Nephron progenitor cell (in vitro differentiated cells): ENCODE measurements around the gene SHISA6.

Source experiments
- DNase-seq: peaks from one replicate; pipeline ENCODE4 v3.0.0; 2021
- H3K27ac Mint-ChIP-seq: 2 replicates; pipeline ENCODE4 v1.8.0; 2021; ENCODE audit warnings: mild to moderate bottlenecking, moderate library complexity, mixed read lengths
- H3K27me3 Mint-ChIP-seq: 2 replicates; pipeline ENCODE4 v1.8.0; 2021; ENCODE audit warnings: mild to moderate bottlenecking, low read depth, mixed read lengths; ENCODE audit not compliant: poor library complexity
- H3K36me3 Mint-ChIP-seq: 2 replicates; pipeline ENCODE4 v1.8.0; 2021; ENCODE audit warnings: low read depth, mixed read lengths
- H3K4me1 Mint-ChIP-seq: 2 replicates; pipeline ENCODE4 v1.8.0; 2021; ENCODE audit warnings: mixed read lengths
- H3K4me3 Mint-ChIP-seq: 2 replicates; pipeline ENCODE4 v1.8.0; 2021; ENCODE audit warnings: mild to moderate bottlenecking, moderate library complexity, mixed read lengths
- H3K9me3 Mint-ChIP-seq: 2 replicates; pipeline ENCODE4 v1.8.0; 2021; ENCODE audit warnings: mild to moderate bottlenecking, moderate library complexity, mixed read lengths
- CTCF ChIP-seq: fragments of 200-600 bp; sonication (generic); IDR thresholded peaks from 2 replicates; pipeline ENCODE4 v1.5.0; 2021; ENCODE audit warnings: antibody characterized with exemption

SHISA6 gene

GRCh38 chr17:11514981-11515680, 274.1 kb downstream of the SHISA6 start:
- DNase-seq, result no peak

DNA sequence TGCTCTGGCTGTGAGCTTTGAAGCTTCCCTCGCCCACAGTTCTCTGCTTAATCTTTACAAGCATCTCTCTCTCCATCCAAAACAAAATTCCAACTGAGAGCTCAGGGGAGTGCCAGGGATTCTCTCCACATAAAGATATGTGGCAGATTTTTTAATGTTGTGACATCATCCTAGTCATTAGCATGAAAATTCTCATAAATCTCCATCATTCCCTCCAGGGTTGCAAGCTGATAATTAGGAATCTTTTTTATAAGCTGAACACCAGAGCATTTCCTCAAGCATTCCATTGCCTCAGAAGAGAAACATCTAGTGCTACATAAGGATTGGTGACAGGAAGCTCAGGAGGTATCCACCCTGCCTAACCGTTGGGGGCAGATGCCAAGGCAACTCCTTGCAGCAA, 274.9 kb downstream of the SHISA6 start:
- no peak for DNase-seq
- peaks cover 3% of the 10 kb centered on the region for H3K27me3 Mint-ChIP-seq
- no peak for TF ChIP-seq CTCF
- no peak overlapping the region for H3K27ac Mint-ChIP-seq
- no peaks in the 10 kb centered on the region for H3K9me3 Mint-ChIP-seq
- no peaks in the 10 kb centered on the region for H3K4me1 Mint-ChIP-seq
- no peak overlapping the region for H3K4me3 Mint-ChIP-seq
- no peaks in the 10 kb centered on the region for H3K36me3 Mint-ChIP-seq

More at GRCh38 chr17:11514981-11515680, 274.1 kb downstream of the SHISA6 start:
- Mint-ChIP-seq H3K4me3 (no peak overlapping the region), H3K27ac (no peak overlapping the region), H3K27me3 (peaks cover 3% of the 10 kb centered on the region), H3K4me1 (no peaks in the 10 kb centered on the region), H3K36me3 (no peaks in the 10 kb centered on the region), H3K9me3 (no peaks in the 10 kb centered on the region)
- TF ChIP-seq CTCF, result no peak

GRCh38 chr17:11535231-11535630, 294.2 kb downstream of the SHISA6 start:
- no peak overlapping the region for H3K4me3 Mint-ChIP-seq
- TF ChIP-seq CTCF, result no peak
- no peaks in the 10 kb centered on the region for H3K36me3 Mint-ChIP-seq
- no peak overlapping the region for H3K27ac Mint-ChIP-seq
- H3K9me3 Mint-ChIP-seq, result no peaks in the 10 kb centered on the region
- peaks cover 16% of the 10 kb centered on the region for H3K4me1 Mint-ChIP-seq
- DNase-seq, result no peak
- no peaks in the 10 kb centered on the region for H3K27me3 Mint-ChIP-seq

DNA sequence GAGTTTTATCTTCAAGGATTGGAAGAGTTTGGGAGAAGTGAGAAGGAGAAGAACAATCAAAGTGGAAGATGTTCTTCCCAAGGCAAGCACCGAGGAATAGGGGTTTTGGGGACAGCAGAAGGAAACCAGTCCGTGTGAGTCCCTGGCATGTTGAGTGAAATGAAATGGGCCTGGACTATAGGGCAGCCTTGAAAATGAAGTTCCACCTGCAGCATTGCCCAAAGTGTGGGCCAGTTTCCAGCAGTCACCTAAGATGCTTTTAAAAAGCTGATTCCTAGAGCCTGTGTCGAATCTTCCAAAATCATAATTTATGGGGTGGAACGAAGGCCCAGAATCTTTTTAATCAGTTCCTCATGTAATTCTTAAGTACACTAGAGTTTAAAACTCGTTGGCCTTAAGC, 297.4 kb downstream of the SHISA6 start:
- peaks cover under 1% of the 10 kb centered on the region for H3K4me1 Mint-ChIP-seq
- no peak for DNase-seq
- H3K36me3 Mint-ChIP-seq, result peaks cover 18% of the 10 kb centered on the region
- no peak overlapping the region for H3K4me3 Mint-ChIP-seq
- H3K9me3 Mint-ChIP-seq, result peaks cover 25% of the 10 kb centered on the region
- H3K27ac Mint-ChIP-seq, result no peak overlapping the region
- no peaks in the 10 kb centered on the region for H3K27me3 Mint-ChIP-seq
- TF ChIP-seq CTCF, result no peak

- no peak overlapping the region for H3K4me3 Mint-ChIP-seq
- no peak for TF ChIP-seq CTCF
- H3K36me3 Mint-ChIP-seq, result peaks cover 18% of the 10 kb centered on the region
- H3K27ac Mint-ChIP-seq, result no peak overlapping the region
- no peaks in the 10 kb centered on the region for H3K27me3 Mint-ChIP-seq
- H3K4me1 Mint-ChIP-seq, result no peaks in the 10 kb centered on the region
- DNase-seq, result no peak
- peaks cover 28% of the 10 kb centered on the region for H3K9me3 Mint-ChIP-seq
These were observed 298.6 kb downstream of the SHISA6 start for GRCh38 chr17:11539637-11540036.

- H3K36me3 Mint-ChIP-seq, result peaks cover 18% of the 10 kb centered on the region
- no peak for TF ChIP-seq CTCF
- no peaks in the 10 kb centered on the region for H3K4me1 Mint-ChIP-seq
- H3K27ac Mint-ChIP-seq, result no peak overlapping the region
- H3K9me3 Mint-ChIP-seq, result peaks cover 28% of the 10 kb centered on the region
- no peak for DNase-seq
- H3K4me3 Mint-ChIP-seq, result no peak overlapping the region
- H3K27me3 Mint-ChIP-seq, result peaks cover 2% of the 10 kb centered on the region
These were observed 304.0 kb downstream of the SHISA6 start for GRCh38 chr17:11545002-11545401.
